Measurements from ENCODE around the gene ZBTB49. TPM values are rescaled to one million over a fixed set of nuclear protein-coding genes. Genes with fewer than 3 reads are reported as not detected.

ZBTB49 gene
- total and polyA plus RNA-seq, 2 of the 4 experiments (the other 2 are of a cell fraction), result 3.2 to 4.8 TPM

- Histone ChIP-seq H3K4me3 (ENCODE audit: insufficient read depth, low read depth, low read length) (no peak overlapping the region), H3K23ac (ENCODE audit: low read depth, low read length) (no peak overlapping the region), H3K79me1 (ENCODE audit: low read depth in 1 of 2, low read length in 2 of 2) (no peaks in the 10 kb centered on the region), H4K5ac (ENCODE audit: low read depth, low read length) (no peak overlapping the region), H2AK9ac (replicated peaks; ENCODE audit: low read depth, low read length, poor library complexity) (no peak overlapping the region), H2BK5ac (ENCODE audit: low read depth, low read length, poor library complexity, severe bottlenecking) (no peak overlapping the region), H3K9me3 (ENCODE audit: control insufficient read depth, insufficient read depth, low read length) (no peaks in the 10 kb centered on the region), H3K27ac (ENCODE audit: insufficient read depth, low read length) (no peak overlapping the region), H2AFZ (replicated peaks; ENCODE audit: low read length, poor library complexity) (no peak overlapping the region), H2AK5ac (ENCODE audit: low read depth, low read length) (no peak overlapping the region), H3K4me1 (ENCODE audit: control insufficient read depth, insufficient read depth, low read length) (no peaks in the 10 kb centered on the region; the same call in 1 of the 2 replicates), H3K18ac (ENCODE audit: low read depth, low read length) (no peak overlapping the region), H3K27me3 (ENCODE audit: control insufficient read depth, insufficient read depth, low read length) (no peaks in the 10 kb centered on the region), H3K36me3 (ENCODE audit: control insufficient read depth, insufficient read depth, low read length) (peaks cover 32% of the 10 kb centered on the region), H3K4ac (ENCODE audit: low read depth, low read length) (no peak overlapping the region), H3K9ac (ENCODE audit: low read depth, low read length) (no peak overlapping the region), H2BK15ac (ENCODE audit: low read depth, low read length) (no peak overlapping the region), H4K20me1 (ENCODE audit: insufficient read depth, low read length) (no peaks in the 10 kb centered on the region), H3K9me1 (ENCODE audit: insufficient read depth, low read length) (no peaks in the 10 kb centered on the region), H3K56ac (ENCODE audit: extremely low read depth, insufficient read depth, low read length) (no peak overlapping the region), H4K91ac (ENCODE audit: insufficient read depth, low read depth, low read length) (no peak overlapping the region), H3K4me2 (ENCODE audit: low read depth, low read length) (no peak overlapping the region), H2BK120ac (ENCODE audit: low read depth, low read length) (no peak overlapping the region), H4K8ac (ENCODE audit: low read depth in 2 of 2, low read length in 2 of 2) (no peak overlapping the region), H2BK20ac (ENCODE audit: low read depth, low read length) (no peak overlapping the region), H3K14ac (replicated peaks; ENCODE audit: low read depth, low read length) (no peak overlapping the region)
- no peak for TF ChIP-seq MAZ (IDR thresholded peaks at IDR 0.05; ENCODE audit: borderline replicate concordance, low read depth, low read length)
- no peak for TF ChIP-seq USF2 (IDR thresholded peaks at IDR 0.05; ENCODE audit: low read depth, low read length)
- no peak for TF ChIP-seq RCOR1 (IDR thresholded peaks at IDR 0.05; ENCODE audit: insufficient replicate concordance, low read length)
- TF ChIP-seq POLR2A (IDR thresholded peaks at IDR 0.05; ENCODE audit: low read depth, low read length), result no peak
- no peak for TF ChIP-seq SMC3 (IDR thresholded peaks at IDR 0.05; ENCODE audit: low read depth, low read length)
- TF ChIP-seq RAD21 (IDR thresholded peaks at IDR 0.05; ENCODE audit: low read length), result no peak
- no peak for TF ChIP-seq CTCF (conservative IDR thresholded peaks at IDR 0.05; ENCODE audit: low read depth, low read length)
- in situ Hi-C loops (cut with MboI; ENCODE audit: low sequenced_read_pairs), result no loop called here
- dilution Hi-C loops (cut with HindIII; ENCODE audit: low sequenced_read_pairs, unreplicated experiment), result no loop called here
- ChIA-PET CTCF (no interaction called here), POLR2A (ENCODE audit: unreplicated experiment) (no interaction called here)
- DNase-seq (no peak), ATAC-seq (ENCODE audit: low read depth) (no peak)
- no CpG with 5 or more reads among the region's 4 CpGs for WGBS, 2 experiments (ENCODE audit: extremely low coverage in 2 of 2, insufficient read length in 1 of 2)
- intact Hi-C loops (cut with micrococcal nuclease), result no loop called here
- BruUV-seq (replicated peaks), result no TSS peak
Observed at GRCh38 chr4:4270529-4270928, 19.5 kb upstream of the ZBTB49 start.

Measured in IMR-90 (cell line).